Neural cell (in vitro differentiated cells): ENCODE measurements around the gene YPEL2.

ENCODE experiments used
- CTCF ChIP-seq: fragments of 450-650 bp; IDR thresholded peaks from 2 replicates; pipeline ENCODE4 v1.5.1; 2014; ENCODE audit warnings: antibody characterized with exemption, mild to moderate bottlenecking, moderate library complexity; ENCODE audit not compliant: poor library complexity, severe bottlenecking
- EP300 ChIP-seq: fragments of 450-650 bp; conservative IDR thresholded peaks from 2 replicates; pipeline ENCODE4 v1.6.1; 2014; ENCODE audit warnings: antibody characterized with exemption, mild to moderate bottlenecking, moderate library complexity; ENCODE audit not compliant: poor library complexity, severe bottlenecking
- POLR2AphosphoS5 ChIP-seq: IDR thresholded peaks from 2 replicates; pipeline ENCODE4 v1.6.1; 2012

GRCh38 chr17:59375857-59376256 lies 44.4 kb downstream of the YPEL2 start:
- TF ChIP-seq EP300 (no peak), CTCF (no peak), POLR2AphosphoS5 (no peak)
